Peyer's patch (tissue), 4 donors: ENCODE measurements around the gene AJAP1.

Experiments used
- POLR2A ChIP-seq, 2 donors: fragments of 450-650 bp; IDR thresholded peaks; one replicate each; pipeline ENCODE4 v1.5.1; 2017; ENCODE audit warnings: antibody characterized with exemption in 2 of 2, mild to moderate bottlenecking in 2 of 2, moderate library complexity in 2 of 2
- TF ChIP-seq, protein P1 (sequence below), 6 experiments: fragments of 450-650 bp in 4 of 6; fragments of 200-600 bp in 2 of 6; sonication (generic) in 1 of 6; IDR thresholded peaks; one replicate each; pipeline ENCODE4 v1.5.1; 2017 to 2019; ENCODE audit warnings: antibody characterized with exemption in 6 of 6, mild to moderate bottlenecking in 3 of 6, moderate library complexity in 1 of 6

GRCh38 chr1:4697801-4698200, 43.4 kb downstream of the AJAP1 start:
- TF ChIP-seq, protein P1, sequence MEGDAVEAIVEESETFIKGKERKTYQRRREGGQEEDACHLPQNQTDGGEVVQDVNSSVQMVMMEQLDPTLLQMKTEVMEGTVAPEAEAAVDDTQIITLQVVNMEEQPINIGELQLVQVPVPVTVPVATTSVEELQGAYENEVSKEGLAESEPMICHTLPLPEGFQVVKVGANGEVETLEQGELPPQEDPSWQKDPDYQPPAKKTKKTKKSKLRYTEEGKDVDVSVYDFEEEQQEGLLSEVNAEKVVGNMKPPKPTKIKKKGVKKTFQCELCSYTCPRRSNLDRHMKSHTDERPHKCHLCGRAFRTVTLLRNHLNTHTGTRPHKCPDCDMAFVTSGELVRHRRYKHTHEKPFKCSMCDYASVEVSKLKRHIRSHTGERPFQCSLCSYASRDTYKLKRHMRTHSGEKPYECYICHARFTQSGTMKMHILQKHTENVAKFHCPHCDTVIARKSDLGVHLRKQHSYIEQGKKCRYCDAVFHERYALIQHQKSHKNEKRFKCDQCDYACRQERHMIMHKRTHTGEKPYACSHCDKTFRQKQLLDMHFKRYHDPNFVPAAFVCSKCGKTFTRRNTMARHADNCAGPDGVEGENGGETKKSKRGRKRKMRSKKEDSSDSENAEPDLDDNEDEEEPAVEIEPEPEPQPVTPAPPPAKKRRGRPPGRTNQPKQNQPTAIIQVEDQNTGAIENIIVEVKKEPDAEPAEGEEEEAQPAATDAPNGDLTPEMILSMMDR (IDR thresholded peaks at IDR 0.05): no peak
- TF ChIP-seq POLR2A (IDR thresholded peaks at IDR 0.05): no peak
